K562 (cell line): ENCODE data around the gene PCGF6. TPM values are rescaled to one million over a fixed set of nuclear protein-coding genes. Genes with fewer than 3 reads are reported as not detected.

ENCODE experiments used
- ATAC-seq: fragments of 200-7000 bp; cut with Tn5 transposase; 3 replicates; pipeline ENCODE4 v1.9.1; 2020; ENCODE audit warnings: moderate library complexity
- BruUV-seq: library from RNA; stranded (reverse); fragments of 400-500 nt; replicated peaks from 2 replicates; lab custom pipeline; 2021; lab: Mats Ljungman, UMichigan
- CTCF ChIA-PET: fragments of 300-600 bp; formaldehyde crosslinking; extraction: SDS; loops from one replicate; lab custom pipeline; 2021; ENCODE audit warnings: low intra/inter-chr PET ratio; lab: Yijun Ruan, JAX
- POLR2A ChIA-PET: fragments of 300-600, 350-650 bp; sonication (Branson Sonifier 250); formaldehyde crosslinking; extraction: SDS; loops from one replicate; lab custom pipeline; 2021; ENCODE audit warnings: antibody characterized with exemption, inconsistent platforms; lab: Yijun Ruan, JAX
- DNase-seq, 4 experiments: peaks; one replicate each; pipeline versions ENCODE4 v3.0.0 to v3.0.0-alpha.2; 2011 to 2018; ENCODE audit warnings: low spot score in 3 of 4, mixed read lengths in 3 of 4; ENCODE audit errors: extremely low read depth in 1 of 4
- FAIRE-seq: peaks from 2 replicates; lab custom pipeline; 2011; peaks lifted over from hg19 to GRCh38; lab: Jason Lieb, UNC
- H2AFZ ChIP-seq: 2 replicates; pipeline ENCODE4 v1.6.0; 2011; ENCODE audit warnings: low read depth, low read length, control low read depth, inconsistent platforms
- H3K27ac ChIP-seq: fragments of 200-600 bp; 3 replicates; pipeline ENCODE4 v1.8.0; 2011; ENCODE audit warnings: low read depth, mild to moderate bottlenecking, control low read depth, inconsistent platforms, low read length, moderate library complexity, mixed read lengths; ENCODE audit errors: extremely low read depth
- H3K27me3 ChIP-seq, 2 experiments: fragments of 300-600 bp in 1 of 2; 2 replicates in 1 of 2; 3 replicates in 1 of 2; pipeline versions ENCODE4 v1.6.0 to v1.8.0; 2011; ENCODE audit warnings: inconsistent platforms in 2 of 2, low read length in 2 of 2, mild to moderate bottlenecking in 1 of 2, mixed read lengths in 1 of 2, moderate library complexity in 1 of 2; ENCODE audit not compliant: control insufficient read depth in 2 of 2, insufficient read depth in 2 of 2
- H3K36me3 ChIP-seq: fragments of 300-600 bp; 3 replicates; pipeline ENCODE4 v1.8.0; 2011; ENCODE audit warnings: mild to moderate bottlenecking, low read length, inconsistent platforms; ENCODE audit not compliant: control insufficient read depth, insufficient read depth
- H3K4me1 ChIP-seq, 2 experiments: fragments of 200-600 bp in 1 of 2; replicated peaks in 1 of 2; 2 replicates in 1 of 2; 3 replicates in 1 of 2; pipeline versions ENCODE4 v1.5.1 to v1.8.0; 2011; ENCODE audit warnings: inconsistent platforms in 2 of 2, low read length in 2 of 2, mild to moderate bottlenecking in 1 of 2, mixed read lengths in 1 of 2, moderate library complexity in 1 of 2; ENCODE audit not compliant: control insufficient read depth in 2 of 2, insufficient read depth in 2 of 2
- H3K4me2 ChIP-seq: 2 replicates; pipeline ENCODE4 v1.6.1; 2011; ENCODE audit warnings: low read length, control low read depth, inconsistent platforms, mixed read lengths; ENCODE audit not compliant: insufficient read depth
- H3K4me3 ChIP-seq: fragments of 200-600 bp; sonication (generic), shearing (Covaris generic); 2 replicates; pipeline ENCODE4 v1.5.1; 2016; ENCODE audit warnings: control low read depth, inconsistent platforms
- H3K79me2 ChIP-seq: fragments of 200-600 bp; 3 replicates; pipeline ENCODE4 v1.8.0; 2011; ENCODE audit warnings: low read length, inconsistent platforms; ENCODE audit not compliant: control insufficient read depth, insufficient read depth
- H3K9ac ChIP-seq, 2 experiments: 2 replicates each; pipeline versions ENCODE4 v1.6.0 to v1.6.1; 2011; ENCODE audit warnings: low read depth in 2 of 2, low read length in 2 of 2, control low read depth in 1 of 2, inconsistent platforms in 1 of 2, mild to moderate bottlenecking in 1 of 2, mixed read lengths in 1 of 2; ENCODE audit not compliant: insufficient read depth in 1 of 2
- H3K9me1 ChIP-seq: one replicate; pipeline ENCODE4 v1.6.0; 2011; ENCODE audit warnings: inconsistent platforms, mild to moderate bottlenecking, low read length, moderate library complexity; ENCODE audit not compliant: control insufficient read depth, insufficient read depth
- H3K9me3 ChIP-seq: replicated peaks from 2 replicates; pipeline ENCODE4 v1.5.1; 2011; ENCODE audit warnings: low read depth, low read length, inconsistent platforms; ENCODE audit not compliant: control insufficient read depth, insufficient read depth
- H4K20me1 ChIP-seq: replicated peaks from 2 replicates; pipeline ENCODE4 v1.6.1; 2011; ENCODE audit warnings: low read length, inconsistent platforms, mixed read lengths; ENCODE audit not compliant: control insufficient read depth, insufficient read depth
- ATF2 ChIP-seq: sonication (generic); formaldehyde crosslinking; IDR thresholded peaks from 2 replicates; pipeline ENCODE4 v1.8.1; 2022; ENCODE audit warnings: missing genetic modification reagents
- C11orf30 ChIP-seq: fragments of 450-650 bp; IDR thresholded peaks from 2 replicates; pipeline ENCODE4 v1.6.1; 2016; ENCODE audit warnings: low read depth, mild to moderate bottlenecking
- E2F4 ChIP-seq: sonication (generic); formaldehyde crosslinking; IDR thresholded peaks from 2 replicates; pipeline ENCODE4 v1.8.0; 2022; ENCODE audit warnings: mild to moderate bottlenecking, low read depth, missing genetic modification reagents
- ESRRB ChIP-seq: fragments of 250-450 bp; sonication (Bioruptor Pico); IDR thresholded peaks from 2 replicates; pipeline ENCODE4 v1.5.0; 2020; ENCODE audit warnings: mild to moderate bottlenecking, moderate library complexity, borderline replicate concordance
- IFI16 ChIP-seq: fragments of 250-450 bp; sonication (Bioruptor Pico); IDR thresholded peaks from 2 replicates; pipeline ENCODE4 v2.1.2; 2022; ENCODE audit warnings: mild to moderate bottlenecking, inconsistent platforms
- MAFF ChIP-seq: IDR thresholded peaks from 2 replicates; pipeline ENCODE4 v1.6.1; 2012; ENCODE audit warnings: low read length, improper control_type of control experiment
- PHB ChIP-seq: fragments of 250-450 bp; sonication (Bioruptor Pico); IDR thresholded peaks from 2 replicates; pipeline ENCODE4 v1.5.0; 2021
- PURB ChIP-seq: sonication (generic); formaldehyde crosslinking; IDR thresholded peaks from 2 replicates; pipeline ENCODE4 v1.9.0; 2021; ENCODE audit warnings: low read depth, mild to moderate bottlenecking, missing genetic modification reagents
- SMAD4 ChIP-seq: fragments of 250-450 bp; sonication (Bioruptor Pico); conservative IDR thresholded peaks from 2 replicates; pipeline ENCODE4 v1.8.0; 2021; ENCODE audit warnings: inconsistent platforms, mild to moderate bottlenecking, moderate library complexity
- ZNF316 ChIP-seq: fragments of 450-650 bp; IDR thresholded peaks from 2 replicates; pipeline ENCODE4 v1.6.1; 2016
- ZNF518B ChIP-seq: fragments of 250-450 bp; sonication (Bioruptor Pico); IDR thresholded peaks from 2 replicates; pipeline ENCODE4 v1.5.0; 2021; ENCODE audit warnings: mild to moderate bottlenecking, moderate library complexity
- WGBS: fragments of 100-300 bp; shearing (Covaris generic); methylation state at CpG from one replicate; pipeline ENCODE4 v1.1.6; 2016; ENCODE audit warnings: low coverage, mixed read lengths; ENCODE audit not compliant: insufficient coverage; ENCODE audit errors: missing lambda C conversion rate; 5-methylcytosine and 5-hydroxymethylcytosine counted together
- in situ Hi-C: fragments of 300-500 bp; cut with MboI; formaldehyde crosslinking; loops from 4 replicates; pipeline ENCODE4 v1.15.0; 2018; ENCODE audit warnings: inconsistent platforms, mixed read lengths
- intact Hi-C: fragments of 100-400 bp; cut with micrococcal nuclease; formaldehyde crosslinking; loops from 2 replicates; pipeline ENCODE4 v1.14.2; 2022
- polyA plus RNA-seq, 8 experiments: library from polyadenylated mRNA; depleted of rRNA in 4 of 8; stranded (reverse) in 5 of 8; unstranded in 3 of 8; fragments of >200 nt; fragmentation: Nextera tagmentation in 2 of 8; fragmentation: Illumina TruSeq in 1 of 8; extraction: Ambion mirVana in 2 of 8; extraction: Trizol in 1 of 8; gene quantifications; 2 replicates each; pipeline versions ENCODE4 v1.2.1 to v1.2.3, GENCODE V29; 2011 to 2014; ENCODE audit warnings: inconsistent platforms in 1 of 8, missing spikeins in 1 of 8
- total RNA-seq, 7 experiments: library from RNA; depleted of rRNA in 6 of 7; stranded (reverse); fragments of >200 nt in 6 of 7; fragmentation: Illumina TruSeq in 2 of 7; extraction: Trizol in 2 of 7; gene quantifications; 2 replicates each; pipeline versions ENCODE4 v1.2.1 to v1.2.3, GENCODE V29; 2011 to 2021; ENCODE audit warnings: low replicate concordance in 1 of 7

The PCGF6 gene
- total and polyA plus RNA-seq, 9 of the 15 experiments (the other 6 are each of a cell fraction or from before 2014, with no cell fraction given) = 8.4 to 24.6 (median 20.6) TPM

GRCh38 chr10:103336370-103336769 is 14.6 kb downstream of the PCGF6 start:
- Histone ChIP-seq H3K9me1 (no peaks in the 10 kb centered on the region), H3K4me1 (no peaks in the 10 kb centered on the region), H3K9me3 (no peaks in the 10 kb centered on the region), H3K36me3 (peaks cover 51% of the 10 kb centered on the region), H3K27ac (no peak overlapping the region), H2AFZ (no peak overlapping the region), H3K9ac (no peak overlapping the region), H4K20me1 (no peaks in the 10 kb centered on the region)
- DNase-seq (no peak), ATAC-seq (no peak)
- BruUV-seq = no TSS peak
- TF ChIP-seq C11orf30 (peak; percentile 35; the same call in 1 of the 2 replicates), ZNF316 (peak; percentile 54; the same call in 1 of the 2 replicates), PURB (CRISPR knock-in tag) (no peak), MAFF (peak; percentile 4; the same call in 1 of the 2 replicates)
- TF ChIP-seq, all 486 proteins: peak for 3
- ChIA-PET CTCF (no interaction called here), POLR2A (no interaction called here)
- H3K79me2 ChIP-seq = no peaks in the 10 kb centered on the region; the same call in 2 of the 3 replicates
- no peak overlapping the region for H3K4me2 ChIP-seq
- no peak for FAIRE-seq
- 98% methylated on average over 4 of the region's 4 CpGs for WGBS
- in situ Hi-C loops (no loop called here), intact Hi-C loops (no loop called here)
- H3K27me3 ChIP-seq = no peaks in the 10 kb centered on the region
- H3K4me3 ChIP-seq = no peak overlapping the region

GRCh38 chr10:103334567-103334966 is 16.4 kb downstream of the PCGF6 start:
- H3K36me3 ChIP-seq = peaks cover 62% of the 10 kb centered on the region
- H3K9me3 ChIP-seq = no peaks in the 10 kb centered on the region; the same call in 1 of the 2 replicates
- no TSS peak for BruUV-seq
- H2AFZ ChIP-seq = no peak overlapping the region
- CTCF ChIA-PET = interaction anchor here (0.8 to 2.3 kb wide), 2 partner anchors 417 to 606 kb away, joined by 3 to 8 read pairs; no protein-coding TSS in a partner anchor
- no peak overlapping the region for H3K27ac ChIP-seq
- FAIRE-seq = no peak
- H3K27me3 ChIP-seq = no peaks in the 10 kb centered on the region
- H3K9ac ChIP-seq = no peak overlapping the region
- no peak for DNase-seq
- POLR2A ChIA-PET = no interaction called here
- H3K9me1 ChIP-seq = no peaks in the 10 kb centered on the region
- no peaks in the 10 kb centered on the region for H4K20me1 ChIP-seq
- H3K4me3 ChIP-seq = no peak overlapping the region
- intact Hi-C loops (no loop called here), in situ Hi-C loops (no loop called here)
- H3K79me2 ChIP-seq = no peaks in the 10 kb centered on the region; the same call in 2 of the 3 replicates
- H3K4me2 ChIP-seq = no peak overlapping the region
- no peak for ATAC-seq
- no peaks in the 10 kb centered on the region for H3K4me1 ChIP-seq
- TF ChIP-seq PHB (no peak), SMAD4 (no peak), ESRRB (no peak), E2F4 (CRISPR knock-in tag) (no peak), ZNF518B (CRISPR knock-in tag) (no peak), IFI16 (no peak), ATF2 (CRISPR knock-in tag) (no peak)
